ENCODE results near the gene AGXT. TPM values are rescaled to one million over a fixed set of nuclear protein-coding genes. Genes with fewer than 3 reads are reported as not detected.

Gene AGXT
- total RNA-seq, 2 experiments from 2014 or later = not detected

GRCh38 chr2:240831594-240832204 lies 36.9 kb upstream of the AGXT start:
- Histone ChIP-seq H2AFZ (ENCODE audit: low read length) (peak overlapping the region; percentile 55; the same call in 1 of the 2 replicates), H3K9me2 (ENCODE audit: insufficient read depth, low read length) (no peaks in the 10 kb centered on the region), H3K36me3 (ENCODE audit: insufficient read depth, low read length) (no peaks in the 10 kb centered on the region), H3K4me1 (ENCODE audit: insufficient read depth, low read length, poor library complexity, severe bottlenecking) (peaks cover 5% of the 10 kb centered on the region), H3K9me3 (ENCODE audit: low read length) (no peaks in the 10 kb centered on the region), H3K27ac (ENCODE audit: low read depth, low read length, poor library complexity, severe bottlenecking) (no peak overlapping the region), H3K79me2 (ENCODE audit: insufficient read depth, low read depth, low read length) (no peaks in the 10 kb centered on the region), H4K20me1 (ENCODE audit: insufficient read depth, low read length) (no peaks in the 10 kb centered on the region), H3K4me3 (ENCODE audit: low read depth, low read length, poor library complexity, severe bottlenecking) (peak overlapping the region; percentile 35), H3K4me2 (ENCODE audit: low read length) (peak overlapping the region; percentile 66)
- POLR2A ChIA-PET = no interaction called here
- intact Hi-C loops (cut with micrococcal nuclease; ENCODE audit: unreplicated experiment) = no loop called here
- DNase-seq (ENCODE audit: low spot score) = no peak
- no TSS peak for BruUV-seq (replicated peaks)
- TF ChIP-seq CTCF (conservative IDR thresholded peaks at IDR 0.05; ENCODE audit: low read length) (no peak), EZH2phosphoT487 (IDR thresholded peaks at IDR 0.05; ENCODE audit: borderline replicate concordance, low read depth, low read length) (no peak)
- CTCF ChIA-PET (ENCODE audit: unreplicated experiment) = no interaction called here

- peak overlapping the region; percentile 35 for H3K4me3 ChIP-seq (ENCODE audit: low read depth, low read length, poor library complexity, severe bottlenecking)
- DNase-seq (ENCODE audit: low spot score) = peak; percentile 97
- no peaks in the 10 kb centered on the region for H3K79me2 ChIP-seq (ENCODE audit: insufficient read depth, low read depth, low read length)
- peak overlapping the region; percentile 66 for H3K4me2 ChIP-seq (ENCODE audit: low read length)
- no peak for TF ChIP-seq EZH2phosphoT487 (IDR thresholded peaks at IDR 0.05; ENCODE audit: borderline replicate concordance, low read depth, low read length)
- no peak for TF ChIP-seq CTCF (conservative IDR thresholded peaks at IDR 0.05; ENCODE audit: low read length)
- intact Hi-C loops (cut with micrococcal nuclease; ENCODE audit: unreplicated experiment) = no loop called here
- POLR2A ChIA-PET = no interaction called here
- no TSS peak for BruUV-seq (replicated peaks)
- H3K9me3 ChIP-seq (ENCODE audit: low read length) = no peaks in the 10 kb centered on the region
- H3K27ac ChIP-seq (ENCODE audit: low read depth, low read length, poor library complexity, severe bottlenecking) = no peak overlapping the region
- peak overlapping the region; percentile 55; the same call in 1 of the 2 replicates for H2AFZ ChIP-seq (ENCODE audit: low read length)
- H3K9me2 ChIP-seq (ENCODE audit: insufficient read depth, low read length) = no peaks in the 10 kb centered on the region
- no peaks in the 10 kb centered on the region for H3K36me3 ChIP-seq (ENCODE audit: insufficient read depth, low read length)
- peaks cover 5% of the 10 kb centered on the region for H3K4me1 ChIP-seq (ENCODE audit: insufficient read depth, low read length, poor library complexity, severe bottlenecking)
- H4K20me1 ChIP-seq (ENCODE audit: insufficient read depth, low read length) = no peaks in the 10 kb centered on the region
- CTCF ChIA-PET (ENCODE audit: unreplicated experiment) = no interaction called here
Observed at GRCh38 chr2:240832205-240832727, 36.4 kb upstream of the AGXT start.

DNA sequence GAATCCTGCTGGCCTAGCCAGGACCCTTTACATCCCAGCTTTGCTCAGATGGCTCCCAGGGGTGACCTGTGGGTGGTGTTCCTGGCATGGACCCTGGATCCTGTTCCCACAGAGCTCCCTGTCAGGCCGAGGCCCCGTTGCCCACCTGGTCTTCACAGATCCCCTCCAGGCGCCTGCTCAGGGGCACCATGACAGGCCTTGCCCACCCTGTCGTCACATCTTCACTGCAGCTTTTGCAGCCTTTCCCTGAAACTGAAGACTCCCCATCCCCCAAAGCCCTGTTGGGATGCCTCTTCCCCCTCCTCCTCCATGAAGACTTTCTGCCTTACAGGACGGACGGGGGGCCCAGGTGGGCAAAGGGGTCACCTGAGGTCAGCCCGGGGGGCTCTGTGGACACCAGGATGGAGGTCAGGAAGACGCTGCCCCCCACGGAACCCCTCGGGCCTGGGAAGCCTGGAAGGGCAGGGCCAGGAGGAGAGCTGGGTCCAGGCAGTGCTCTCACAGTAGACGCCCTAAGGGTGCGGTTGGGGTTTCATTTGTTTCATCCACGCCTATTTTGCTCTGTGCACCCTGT lies 35.6 kb upstream of the AGXT start:
- Histone ChIP-seq H3K4me2 (ENCODE audit: low read length) (no peak overlapping the region), H3K36me3 (ENCODE audit: insufficient read depth, low read length) (no peaks in the 10 kb centered on the region), H3K4me3 (ENCODE audit: low read depth, low read length, poor library complexity, severe bottlenecking) (no peak overlapping the region), H3K9me3 (ENCODE audit: low read length) (no peaks in the 10 kb centered on the region), H3K9me2 (ENCODE audit: insufficient read depth, low read length) (no peaks in the 10 kb centered on the region), H4K20me1 (ENCODE audit: insufficient read depth, low read length) (no peaks in the 10 kb centered on the region), H3K4me1 (ENCODE audit: insufficient read depth, low read length, poor library complexity, severe bottlenecking) (peaks cover 5% of the 10 kb centered on the region), H2AFZ (ENCODE audit: low read length) (no peak overlapping the region), H3K79me2 (ENCODE audit: insufficient read depth, low read depth, low read length) (no peaks in the 10 kb centered on the region), H3K27ac (ENCODE audit: low read depth, low read length, poor library complexity, severe bottlenecking) (no peak overlapping the region)
- TF ChIP-seq CTCF (conservative IDR thresholded peaks at IDR 0.05; ENCODE audit: low read length) = no peak
- no peak for TF ChIP-seq EZH2phosphoT487 (IDR thresholded peaks at IDR 0.05; ENCODE audit: borderline replicate concordance, low read depth, low read length)
- CTCF ChIA-PET (ENCODE audit: unreplicated experiment) = no interaction called here
- POLR2A ChIA-PET = no interaction called here
- BruUV-seq (replicated peaks) = no TSS peak
- no peak for DNase-seq (ENCODE audit: low spot score)
- intact Hi-C loops (cut with micrococcal nuclease; ENCODE audit: unreplicated experiment) = no loop called here
